GM19468 (cell line): ENCODE results near the gene ZDHHC5.
"Not testable (repeated sequence)": the region's sequence is repeated elsewhere in the genome, so short reads cannot be mapped to it uniquely, and the experiment has no call there.

Experiments used
- ATAC-seq: cut with Tn5 transposase; IDR thresholded peaks from one replicate; pipeline ENCODE4 v1.9.1; 2021; ENCODE audit warnings: mild to moderate bottlenecking, moderate library complexity, moderate number of reproducible peaks; ENCODE audit not compliant: unreplicated experiment; ENCODE audit errors: extremely low read depth

ZDHHC5 gene

DNA sequence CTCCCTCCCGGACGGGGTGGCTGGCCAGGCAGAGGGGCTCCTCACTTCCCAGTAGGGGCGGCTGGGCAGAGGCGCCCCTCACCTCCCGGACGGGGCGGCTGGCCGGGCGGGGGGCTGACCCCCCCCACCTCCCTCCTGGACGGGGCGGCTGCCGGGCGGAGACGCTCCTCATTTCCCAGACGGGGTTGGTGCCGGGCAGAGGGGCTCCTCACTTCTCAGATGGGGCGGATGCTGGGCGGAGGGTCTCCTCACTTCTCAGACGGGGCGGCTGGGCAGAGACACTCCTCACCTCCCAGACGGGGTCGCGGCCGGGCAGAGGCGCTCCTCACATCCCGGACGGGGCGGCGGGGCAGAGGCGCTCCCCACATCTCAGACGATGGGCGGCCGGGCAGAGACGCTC lies 48.8 kb downstream of the ZDHHC5 start:
- not testable (repeated sequence) for ATAC-seq

DNA sequence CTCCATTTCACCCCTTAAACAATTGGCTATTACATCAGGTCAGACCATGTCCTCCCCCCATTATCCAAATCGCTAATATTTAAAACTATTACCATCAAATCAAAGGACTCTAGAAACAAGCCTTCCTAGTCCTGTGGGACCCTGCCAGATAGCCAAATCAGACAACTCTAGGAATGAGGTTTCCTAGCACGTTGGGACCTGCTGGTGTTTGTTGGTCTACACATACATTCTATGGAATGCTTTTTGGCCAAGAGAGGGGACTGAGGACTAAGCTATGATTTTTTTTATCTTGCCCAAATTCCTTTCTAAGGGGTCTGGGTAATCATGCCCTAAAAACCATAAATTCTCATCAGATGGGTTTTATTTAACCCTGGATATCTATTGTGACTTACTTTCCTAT lies 59.3 kb downstream of the ZDHHC5 start:
- ATAC-seq = no peak

DNA sequence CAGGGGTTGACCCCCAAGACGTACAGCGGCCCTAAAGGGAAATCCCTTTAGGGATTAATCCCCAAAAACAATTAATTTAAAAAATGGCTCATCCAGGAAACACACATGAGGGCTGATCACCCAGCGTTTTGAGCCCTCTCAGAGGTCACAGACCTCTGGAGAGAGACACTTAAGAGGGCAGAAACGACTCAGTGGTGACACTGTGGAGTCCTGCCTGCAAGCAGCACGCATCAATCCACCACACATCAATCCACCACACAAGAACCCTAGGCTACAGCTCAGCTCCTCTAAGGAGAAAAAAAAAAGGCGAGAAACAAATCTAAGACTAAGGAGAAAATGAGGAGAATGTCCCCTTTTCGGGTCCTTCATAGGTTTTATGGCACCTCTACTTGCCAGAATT lies 60.9 kb downstream of the ZDHHC5 start:
- no peak for ATAC-seq

DNA sequence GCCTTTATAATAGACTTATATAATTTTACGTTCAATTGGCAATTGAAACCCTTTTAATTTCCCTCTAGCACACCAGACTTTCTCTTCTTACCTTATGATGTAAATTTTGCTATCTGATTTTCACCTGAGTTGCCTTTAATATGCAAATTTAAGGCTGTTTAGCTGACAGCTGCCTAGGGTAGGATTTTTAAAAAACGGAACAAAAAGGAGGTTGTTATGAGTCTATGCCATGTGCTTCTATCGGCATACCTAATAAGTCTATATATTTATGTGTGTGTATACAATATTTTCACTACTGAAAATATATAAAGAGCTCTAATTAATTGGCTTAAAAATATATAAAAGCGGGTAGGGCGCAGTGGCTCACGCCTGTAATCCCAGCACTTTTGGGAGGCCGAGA lies 61.6 kb downstream of the ZDHHC5 start:
- no peak for ATAC-seq

DNA sequence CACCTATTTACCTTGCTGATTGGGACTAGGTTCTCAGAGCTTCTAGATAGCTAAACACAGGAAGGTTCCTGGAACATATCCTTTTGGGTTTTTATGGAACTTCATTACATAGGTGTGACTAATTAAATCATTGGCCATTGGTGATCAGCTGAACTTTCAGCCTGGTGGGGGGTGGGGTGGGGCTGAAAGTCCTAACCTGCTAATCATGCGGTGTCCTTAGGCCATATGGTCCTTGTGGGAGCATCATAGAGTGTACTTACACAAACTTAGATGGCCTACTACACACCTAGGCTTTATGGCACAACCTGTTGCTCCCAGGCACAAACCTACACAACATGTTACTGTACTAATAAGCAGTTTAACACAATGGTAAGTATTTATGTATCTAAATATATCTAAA lies 64.7 kb downstream of the ZDHHC5 start:
- ATAC-seq = no peak

DNA sequence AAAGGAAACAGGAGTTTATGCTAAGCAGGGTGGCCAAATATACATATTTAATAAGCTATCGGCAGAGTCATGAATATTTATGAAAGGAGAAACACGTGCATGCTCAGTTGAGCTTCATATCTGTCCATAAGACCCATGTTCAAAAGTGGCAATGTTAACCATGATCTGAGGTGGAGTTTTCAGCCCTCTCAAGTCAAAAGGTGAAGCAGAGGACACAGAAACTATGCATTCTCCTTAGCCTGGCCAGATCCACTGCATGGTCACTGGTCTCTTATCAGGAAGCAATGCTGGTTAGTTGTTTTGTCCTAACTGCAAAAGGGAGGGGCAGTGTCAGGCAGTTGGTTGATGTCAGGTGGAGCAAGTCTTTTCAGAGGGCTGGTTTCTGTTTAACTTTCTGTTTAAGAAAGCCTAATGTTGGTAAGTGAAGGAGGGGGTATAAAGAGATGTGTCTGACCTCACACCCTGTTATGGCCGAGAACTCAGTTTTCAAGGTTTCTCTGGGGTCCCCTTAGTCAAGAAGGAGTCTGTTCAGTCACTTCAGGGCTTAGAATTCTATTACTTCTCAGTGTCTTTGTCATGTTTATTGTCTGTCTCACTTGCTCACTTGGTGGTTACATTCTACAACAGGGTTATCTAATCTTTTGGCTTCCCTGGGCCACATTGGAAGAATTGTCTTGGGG lies 67.8 kb downstream of the ZDHHC5 start:
- no peak for ATAC-seq

DNA sequence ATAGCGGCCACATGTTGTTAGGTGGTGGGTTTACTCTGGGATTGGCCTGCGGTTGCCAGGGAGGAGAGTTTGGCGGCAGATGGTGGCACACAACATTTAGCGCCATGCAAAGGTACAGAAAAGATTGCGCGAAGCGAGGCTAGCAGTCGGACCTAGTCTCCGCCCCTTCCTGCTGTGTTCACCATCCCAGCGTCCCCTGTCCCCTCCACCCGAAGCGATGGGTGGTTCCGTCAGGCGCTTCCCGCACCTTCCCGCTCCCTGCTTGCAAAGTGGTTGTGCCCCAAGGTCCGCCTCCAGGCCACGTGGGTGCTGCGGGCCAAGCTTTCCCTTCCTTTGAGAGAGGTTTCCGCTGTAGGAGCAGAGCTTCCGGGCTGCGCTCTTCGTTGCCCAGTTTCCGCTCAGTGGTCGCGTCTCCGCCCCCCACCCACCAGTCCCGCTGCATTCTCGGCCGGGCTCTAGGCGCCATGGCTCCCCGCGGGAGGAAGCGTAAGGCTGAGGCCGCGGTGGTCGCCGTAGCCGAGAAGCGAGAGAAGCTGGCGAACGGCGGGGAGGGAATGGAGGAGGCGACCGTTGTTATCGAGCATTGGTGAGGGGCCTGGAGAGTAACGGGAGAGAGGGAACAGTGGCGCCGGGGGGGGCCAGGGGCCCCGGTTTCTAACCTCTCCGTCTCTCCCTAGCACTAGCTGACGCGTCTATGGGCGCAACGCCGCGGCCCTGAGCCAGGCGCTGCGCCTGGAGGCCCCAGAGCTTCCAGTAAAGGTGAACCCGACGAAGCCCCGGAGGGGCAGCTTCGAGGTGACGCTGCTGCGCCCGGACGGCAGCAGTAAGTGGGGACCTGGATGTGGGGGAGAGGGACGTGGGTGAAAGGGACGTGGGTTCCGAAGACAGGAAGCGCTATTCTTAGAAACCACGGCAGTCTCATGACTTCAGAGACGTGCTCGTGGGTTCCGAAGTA lies 73.5 kb downstream of the ZDHHC5 start, which contains the start of gene SELENOH:
Gene SELENOH, plus strand, starts transcription at position 360 of the 955 bp plus-strand sequence. Its CDS starts 105 bp downstream, at position 465.
- peak; percentile 83 for ATAC-seq

DNA sequence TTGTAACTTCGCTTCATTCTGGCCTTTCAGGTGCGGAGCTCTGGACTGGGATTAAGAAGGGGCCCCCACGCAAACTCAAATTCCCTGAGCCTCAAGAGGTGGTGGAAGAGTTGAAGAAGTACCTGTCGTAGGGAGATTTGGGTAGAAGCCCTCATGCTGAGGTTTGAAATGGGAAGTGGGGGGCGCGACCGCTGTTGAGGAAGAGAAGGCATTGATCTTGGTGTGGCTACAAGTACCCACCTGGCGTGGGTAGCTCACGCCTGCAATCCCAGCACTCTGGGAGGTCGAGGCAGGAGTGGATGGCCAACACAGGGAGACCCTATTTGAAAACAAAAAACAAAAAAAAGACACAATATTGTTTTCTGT lies 74.2 kb downstream of the ZDHHC5 start:
- no peak for ATAC-seq

DNA sequence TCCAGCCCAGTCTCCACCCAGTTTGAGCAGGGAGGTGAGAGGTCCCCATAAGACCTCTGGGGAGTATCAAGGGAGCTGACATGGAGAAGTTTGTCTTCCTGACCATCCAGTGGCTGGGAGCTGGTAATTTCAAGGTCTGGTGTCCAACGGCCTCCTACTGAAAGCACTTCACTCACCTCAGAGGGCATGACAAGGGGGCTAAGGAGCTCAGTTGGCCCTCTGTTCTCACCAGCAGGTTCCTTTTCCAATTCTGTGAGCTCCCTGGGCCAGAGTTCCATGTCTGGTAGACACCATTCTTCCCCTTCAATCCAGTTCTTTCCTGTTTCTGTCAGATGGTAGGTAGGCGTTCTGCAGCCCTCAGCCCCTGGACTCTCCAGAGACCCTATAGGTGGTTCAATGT lies 76.4 kb downstream of the ZDHHC5 start:
- no peak for ATAC-seq

DNA sequence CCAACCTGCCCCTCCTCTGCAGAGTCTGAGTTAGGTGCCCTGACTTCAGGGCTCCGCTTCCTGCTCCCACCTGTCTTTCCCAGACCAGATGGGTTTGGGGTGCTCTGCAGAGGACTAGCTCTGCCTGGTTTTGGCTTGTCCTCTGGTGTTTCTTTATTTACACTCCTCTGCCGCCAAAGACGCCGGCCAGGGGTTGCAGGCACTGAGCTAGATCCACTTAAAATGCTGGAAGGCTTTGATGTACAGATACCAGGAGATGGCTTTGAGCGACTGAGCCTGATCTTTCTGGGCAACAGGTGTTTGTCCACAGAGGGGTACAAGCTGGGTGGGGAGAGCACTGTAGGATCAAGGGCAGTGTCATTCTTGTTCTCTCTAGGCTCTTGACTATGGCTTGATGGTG lies 77.3 kb downstream of the ZDHHC5 start:
- no peak for ATAC-seq

DNA sequence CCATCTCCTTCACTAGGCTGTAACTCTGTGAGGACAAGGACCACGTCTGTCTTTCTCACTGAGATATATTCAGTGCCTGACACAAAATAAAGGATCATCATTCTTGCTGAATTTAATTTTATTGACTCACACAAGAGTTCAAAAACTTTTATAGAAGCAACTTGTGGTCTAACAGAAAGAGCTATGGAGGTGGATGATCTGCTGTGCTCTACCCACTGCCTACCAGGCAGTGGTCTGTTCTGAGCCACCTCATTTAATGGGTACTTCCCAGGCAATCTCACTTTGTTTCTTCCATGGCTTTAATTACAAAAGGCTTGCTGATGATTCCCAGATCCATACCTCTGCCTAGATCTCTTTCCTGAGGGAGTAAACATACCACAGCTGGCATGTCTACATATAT lies 79.0 kb downstream of the ZDHHC5 start:
- no peak for ATAC-seq
